H1 (cell line): ENCODE results near the gene FOLR3. TPM values are rescaled to one million over a fixed set of nuclear protein-coding genes. Genes with fewer than 3 reads are reported as not detected.

Experiments used
- CTCF ChIA-PET: fragments of 300-600 bp; sonication (Branson Sonifier 250); formaldehyde crosslinking; loops from one replicate; lab custom pipeline; 2021; ENCODE audit not compliant: partially characterized antibody; lab: Charles Lee
- POLR2A ChIA-PET: fragments of 300-600 bp; sonication (Branson Sonifier 250); formaldehyde crosslinking; loops from one replicate; lab custom pipeline; 2021; ENCODE audit warnings: inconsistent platforms; ENCODE audit not compliant: partially characterized antibody; lab: Charles Lee
- DNase-seq, 2 experiments: peaks; one replicate each; pipeline versions ENCODE4 v3.0.0 to v3.0.0-alpha.2; 2010 to 2022; ENCODE audit warnings: low spot score in 2 of 2, low read depth in 1 of 2, mixed read lengths in 1 of 2
- FAIRE-seq: peaks from 2 replicates; lab custom pipeline; 2011; peaks lifted over from hg19 to GRCh38; lab: Jason Lieb, UNC
- H2AFZ ChIP-seq: 2 replicates; pipeline ENCODE4 v1.8.1; 2012; ENCODE audit warnings: low read length, inconsistent platforms
- H2AK5ac ChIP-seq: 2 replicates; pipeline ENCODE4 v1.6.1; 2013; ENCODE audit warnings: low read depth, low read length
- H2BK120ac ChIP-seq: replicated peaks from 2 replicates; pipeline ENCODE3; 2013; ENCODE audit warnings: low read depth, low read length, inconsistent platforms
- H2BK12ac ChIP-seq: 2 replicates; pipeline ENCODE4 v1.6.1; 2013; ENCODE audit warnings: low read depth, low read length
- H2BK15ac ChIP-seq: 2 replicates; pipeline ENCODE4 v1.6.1; 2013; ENCODE audit warnings: low read length
- H2BK20ac ChIP-seq: 2 replicates; pipeline ENCODE4 v1.6.1; 2013; ENCODE audit warnings: low read length
- H2BK5ac ChIP-seq: 2 replicates; pipeline ENCODE4 v1.6.1; 2013; ENCODE audit warnings: low read depth, low read length
- H3K14ac ChIP-seq: 2 replicates; pipeline ENCODE4 v1.6.1; 2013; ENCODE audit warnings: inconsistent platforms; ENCODE audit not compliant: insufficient read length
- H3K18ac ChIP-seq: 2 replicates; pipeline ENCODE4 v1.6.1; 2013; ENCODE audit warnings: low read length; ENCODE audit errors: extremely low read depth
- H3K23ac ChIP-seq: 2 replicates; pipeline ENCODE4 v1.6.1; 2013; ENCODE audit warnings: inconsistent platforms; ENCODE audit not compliant: insufficient read length
- H3K23me2 ChIP-seq: 2 replicates; pipeline ENCODE4 v1.6.1; 2013; ENCODE audit warnings: low read depth, low read length
- H3K27ac ChIP-seq: 2 replicates; pipeline ENCODE4 v1.6.1; 2011; ENCODE audit warnings: low read depth, low read length, inconsistent platforms
- H3K27me3 ChIP-seq, 4 experiments: replicated peaks in 1 of 4; 1 replicate in 1 of 4; 2 replicates in 3 of 4; pipeline versions ENCODE4 v1.6.1 to v1.8.1; 2011 to 2013; ENCODE audit warnings: low read length in 3 of 4, mild to moderate bottlenecking in 3 of 4, inconsistent platforms in 2 of 4, mixed read lengths in 2 of 4, moderate library complexity in 1 of 4; ENCODE audit not compliant: control insufficient read depth in 3 of 4, insufficient read depth in 3 of 4; ENCODE audit errors: extremely low read depth in 1 of 4
- H3K36me3 ChIP-seq, 4 experiments: 2 replicates each; pipeline versions ENCODE4 v1.6.1 to v1.8.1; 2011 to 2013; ENCODE audit warnings: mild to moderate bottlenecking in 4 of 4, low read length in 3 of 4, moderate library complexity in 2 of 4, control low read depth in 1 of 4, inconsistent platforms in 1 of 4; ENCODE audit not compliant: insufficient read depth in 4 of 4, control insufficient read depth in 2 of 4
- H3K4ac ChIP-seq: replicated peaks from 2 replicates; pipeline ENCODE3; 2013; ENCODE audit warnings: low read length, low read depth, mixed read lengths, inconsistent platforms; ENCODE audit not compliant: insufficient read length
- H3K4me1 ChIP-seq, 4 experiments: replicated peaks in 1 of 4; 1 replicate in 1 of 4; 2 replicates in 3 of 4; pipeline versions ENCODE4 v1.6.1 to v1.8.1; 2011 to 2013; ENCODE audit warnings: low read length in 3 of 4, inconsistent platforms in 2 of 4, mixed read lengths in 1 of 4; ENCODE audit not compliant: insufficient read depth in 4 of 4, control insufficient read depth in 3 of 4
- H3K4me2 ChIP-seq, 2 experiments: 2 replicates each; pipeline versions ENCODE4 v1.6.1 to v1.8.1; 2011 to 2013; ENCODE audit warnings: low read depth in 2 of 2, low read length in 2 of 2, control low read depth in 1 of 2, inconsistent platforms in 1 of 2, mild to moderate bottlenecking in 1 of 2; ENCODE audit not compliant: insufficient read depth in 1 of 2
- H3K4me3 ChIP-seq, 4 experiments: fragments of 200-600, 300-600 bp in 1 of 4; sonication (generic), shearing (Covaris generic), sonication (Bioruptor Twin) in 1 of 4; 2 replicates each; pipeline versions ENCODE4 v1.5.1 to v1.8.1; 2011 to 2016; ENCODE audit warnings: low read length in 4 of 4, low read depth in 3 of 4, control low read depth in 2 of 4, inconsistent platforms in 2 of 4, mild to moderate bottlenecking in 2 of 4, mixed read lengths in 1 of 4, moderate library complexity in 1 of 4; ENCODE audit not compliant: insufficient read depth in 2 of 4; ENCODE audit errors: extremely low read depth in 1 of 4
- H3K56ac ChIP-seq: replicated peaks from 2 replicates; pipeline ENCODE3; 2013; ENCODE audit warnings: low read depth, mild to moderate bottlenecking, mixed read lengths, low read length, inconsistent platforms; ENCODE audit not compliant: insufficient read length
- H3K79me1 ChIP-seq: 2 replicates; pipeline ENCODE4 v1.6.1; 2013; ENCODE audit warnings: low read depth, low read length, control low read depth
- H3K79me2 ChIP-seq, 2 experiments: 2 replicates each; pipeline versions ENCODE4 v1.6.1 to v1.8.1; 2012 to 2013; ENCODE audit warnings: low read length in 2 of 2, mild to moderate bottlenecking in 2 of 2, inconsistent platforms in 1 of 2; ENCODE audit not compliant: insufficient read depth in 2 of 2, control insufficient read depth in 1 of 2
- H3K9ac ChIP-seq, 4 experiments: replicated peaks in 1 of 4; 1 replicate in 1 of 4; 2 replicates in 3 of 4; pipeline versions ENCODE4 v1.6.1 to v1.8.1; 2011 to 2013; ENCODE audit warnings: low read depth in 3 of 4, low read length in 3 of 4, control low read depth in 2 of 4, mild to moderate bottlenecking in 2 of 4, moderate library complexity in 2 of 4, inconsistent platforms in 1 of 4; ENCODE audit errors: extremely low read depth in 1 of 4
- H3K9me3 ChIP-seq, 2 experiments: 2 replicates each; pipeline versions ENCODE4 v1.6.1 to v1.8.1; 2012 to 2013; ENCODE audit warnings: mild to moderate bottlenecking in 2 of 2, moderate library complexity in 2 of 2, control low read depth in 1 of 2, inconsistent platforms in 1 of 2, low read depth in 1 of 2, low read length in 1 of 2, mixed read lengths in 1 of 2; ENCODE audit not compliant: insufficient read depth in 2 of 2
- H4K20me1 ChIP-seq, 2 experiments: replicated peaks in 1 of 2; 2 replicates each; pipeline versions ENCODE3 to v1.8.1; 2011 to 2013; ENCODE audit warnings: inconsistent platforms in 2 of 2, low read length in 2 of 2, mild to moderate bottlenecking in 1 of 2; ENCODE audit not compliant: insufficient read depth in 2 of 2, control insufficient read depth in 1 of 2
- H4K5ac ChIP-seq: 2 replicates; pipeline ENCODE4 v1.6.1; 2013; ENCODE audit warnings: low read length, low read depth, mixed read lengths, inconsistent platforms; ENCODE audit not compliant: insufficient read length
- H4K8ac ChIP-seq: 2 replicates; pipeline ENCODE4 v1.8.0; 2013; ENCODE audit warnings: mild to moderate bottlenecking, moderate library complexity, low read length, inconsistent platforms; ENCODE audit not compliant: insufficient read depth; ENCODE audit errors: extremely low read depth
- H4K91ac ChIP-seq: replicated peaks from 2 replicates; pipeline ENCODE3; 2013; ENCODE audit warnings: low read length, mixed read lengths, inconsistent platforms; ENCODE audit not compliant: insufficient read length
- CHD1 ChIP-seq: IDR thresholded peaks from 2 replicates; pipeline ENCODE4 v1.6.1; 2012; ENCODE audit warnings: low read depth, low read length, improper control_type of control experiment
- KDM5A ChIP-seq: fragments of 200-600 bp; IDR thresholded peaks from 2 replicates; pipeline ENCODE4 v1.7.1; 2012; ENCODE audit warnings: mild to moderate bottlenecking, low read length, inconsistent platforms, mixed read lengths
- MAFK ChIP-seq: IDR thresholded peaks from 2 replicates; pipeline ENCODE4 v1.6.1; 2012; ENCODE audit warnings: low read depth, mild to moderate bottlenecking, improper control_type of control experiment, low read length
- SIN3A ChIP-seq, 2 experiments: IDR thresholded peaks in 1 of 2; conservative IDR thresholded peaks in 1 of 2; 2 replicates each; pipeline ENCODE4 v1.6.1; 2011 to 2012; ENCODE audit warnings: low read length in 2 of 2, improper control_type of control experiment in 1 of 2, low read depth in 1 of 2, mild to moderate bottlenecking in 1 of 2
- TCF12 ChIP-seq: IDR thresholded peaks from 2 replicates; pipeline ENCODE4 v1.6.1; 2011; ENCODE audit warnings: low read depth, mild to moderate bottlenecking, low read length
- TEAD4 ChIP-seq: IDR thresholded peaks from 2 replicates; pipeline ENCODE4 v1.6.1; 2012; ENCODE audit warnings: low read depth, low read length, inconsistent platforms, mixed read lengths
- WGBS, 2 experiments: shearing (Covaris generic) in 1 of 2; methylation state at CpG; one replicate each; pipeline versions ENCODE4 v1.1.6 to v1.1.7; 2013 to 2015; ENCODE audit warnings: low lambda C conversion rate in 2 of 2, mixed read lengths in 2 of 2, inconsistent platforms in 1 of 2, low coverage in 1 of 2, missing lambda C conversion rate in 1 of 2; ENCODE audit not compliant: insufficient replicate concordance in 2 of 2, insufficient coverage in 1 of 2, insufficient read length in 1 of 2; ENCODE audit errors: extremely low coverage in 1 of 2, missing lambda C conversion rate in 1 of 2; 5-methylcytosine and 5-hydroxymethylcytosine counted together
- polyA plus RNA-seq, 7 experiments: library from polyadenylated mRNA; depleted of rRNA in 3 of 7; stranded (reverse) in 5 of 7; unstranded in 2 of 7; fragments of >200 nt in 5 of 7; fragments of 200-250 nt in 2 of 7; gene quantifications; 1 replicate in 5 of 7; 2 replicates in 1 of 7; 4 replicates in 1 of 7; pipeline versions ENCODE4 v1.2.1 to v1.2.3, GENCODE V29; 2011 to 2013; ENCODE audit warnings: missing spikeins in 2 of 7, mixed read lengths in 2 of 7
- total RNA-seq: library from RNA; stranded (reverse); fragmentation: NEBNext Ultra II Directional; extraction: Animal tissue kit (Norgen Biotek cat#: 25700); gene quantifications from 2 replicates; pipeline ENCODE4 v1.2.1, GENCODE V29; 2021
- TF ChIP-seq, protein P1 (sequence below): IDR thresholded peaks from 2 replicates; pipeline ENCODE4 v1.6.1; 2012; ENCODE audit warnings: inconsistent platforms

Gene FOLR3
- total and polyA plus RNA-seq, 2 of the 8 experiments (the other 6 are each of a cell fraction or from before 2014, with no cell fraction given), result not detected

DNA sequence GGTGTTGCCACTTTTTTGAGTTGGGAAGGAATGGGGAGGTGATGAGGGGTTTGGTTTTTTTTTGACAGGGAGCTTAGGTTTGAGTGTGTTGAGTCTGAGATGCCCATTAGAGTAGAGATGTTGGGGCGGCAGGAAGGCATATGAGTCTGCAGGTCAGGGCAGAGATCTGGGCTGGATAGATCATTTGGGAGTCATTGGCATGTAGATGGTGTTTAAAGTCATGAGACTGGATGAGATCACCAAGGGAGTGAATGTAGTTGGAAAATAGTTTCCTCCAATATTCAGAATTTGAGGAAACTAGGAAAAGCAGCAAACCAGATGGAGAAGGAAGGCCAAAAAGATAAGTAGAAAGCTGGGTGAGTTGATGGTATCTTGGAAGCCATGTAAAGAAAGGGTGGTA lies 21.0 kb upstream of the FOLR3 start:
- TF ChIP-seq SIN3A (conservative IDR thresholded peaks at IDR 0.05 in 1 of 2, IDR thresholded peaks at IDR 0.05 in 1 of 2; ENCODE audit: low read depth in 1 of 2, low read length in 2 of 2), result no peak
- no peak for TF ChIP-seq TEAD4
- TF ChIP-seq MAFK, result no peak
- no peak for TF ChIP-seq KDM5A
- no peak for TF ChIP-seq CHD1
- no peak for TF ChIP-seq TCF12
- TF ChIP-seq, protein P1, sequence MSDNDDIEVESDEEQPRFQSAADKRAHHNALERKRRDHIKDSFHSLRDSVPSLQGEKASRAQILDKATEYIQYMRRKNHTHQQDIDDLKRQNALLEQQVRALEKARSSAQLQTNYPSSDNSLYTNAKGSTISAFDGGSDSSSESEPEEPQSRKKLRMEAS, result no peak
- Histone ChIP-seq H3K56ac (no peak overlapping the region), H3K4ac (no peak overlapping the region), H3K18ac (no peak overlapping the region), H4K20me1 (no peaks in the 10 kb centered on the region), H2AFZ (no peak overlapping the region), H3K23me2 (peaks cover 4% of the 10 kb centered on the region), H2BK12ac (no peak overlapping the region), H2AK5ac (no peak overlapping the region), H3K36me3 (no peaks in the 10 kb centered on the region; a peak in 2 of 8 replicates), H3K23ac (no peak overlapping the region), H3K27ac (no peak overlapping the region), H3K4me1 (peaks cover 0 to 4% (median 0%) of the 10 kb centered on the region in 4 experiments; a peak in 4 of 7 replicates), H3K27me3 (peaks cover 0 to 9% (median 2%) of the 10 kb centered on the region in 4 experiments; a peak in 6 of 7 replicates), H2BK120ac (no peak overlapping the region), H3K4me3 (no peak overlapping the region), H3K4me2 (no peak overlapping the region), H2BK5ac (no peak overlapping the region), H2BK15ac (no peak overlapping the region), H3K9me3 (no peaks in the 10 kb centered on the region), H3K79me1 (no peaks in the 10 kb centered on the region; the same call in 1 of the 2 replicates), H3K79me2 (no peaks in the 10 kb centered on the region), H3K14ac (no peak overlapping the region), H4K8ac (no peak overlapping the region), H4K91ac (no peak overlapping the region), H2BK20ac (no peak overlapping the region), H4K5ac (no peak overlapping the region), H3K9ac (no peak overlapping the region)
- DNase-seq (no peak), FAIRE-seq (no peak)
- ChIA-PET CTCF (interaction anchor here (0.6 kb wide), 1 partner anchor 114 kb away, joined by 3 read pairs; no protein-coding TSS in a partner anchor), POLR2A (no interaction called here)
- 86% methylated on average over 1 of the region's 1 CpG; no CpG with 5 or more reads in 1 of the 2 experiments for WGBS, 2 experiments
